HG03378 (cell line): ENCODE measurements around the gene MICAL2.

ENCODE experiments used
- ATAC-seq: cut with Tn5 transposase; IDR thresholded peaks from one replicate; pipeline ENCODE4 v1.9.1; 2021; ENCODE audit warnings: mild to moderate bottlenecking, moderate library complexity; ENCODE audit not compliant: unreplicated experiment

MICAL2 gene, protein sequence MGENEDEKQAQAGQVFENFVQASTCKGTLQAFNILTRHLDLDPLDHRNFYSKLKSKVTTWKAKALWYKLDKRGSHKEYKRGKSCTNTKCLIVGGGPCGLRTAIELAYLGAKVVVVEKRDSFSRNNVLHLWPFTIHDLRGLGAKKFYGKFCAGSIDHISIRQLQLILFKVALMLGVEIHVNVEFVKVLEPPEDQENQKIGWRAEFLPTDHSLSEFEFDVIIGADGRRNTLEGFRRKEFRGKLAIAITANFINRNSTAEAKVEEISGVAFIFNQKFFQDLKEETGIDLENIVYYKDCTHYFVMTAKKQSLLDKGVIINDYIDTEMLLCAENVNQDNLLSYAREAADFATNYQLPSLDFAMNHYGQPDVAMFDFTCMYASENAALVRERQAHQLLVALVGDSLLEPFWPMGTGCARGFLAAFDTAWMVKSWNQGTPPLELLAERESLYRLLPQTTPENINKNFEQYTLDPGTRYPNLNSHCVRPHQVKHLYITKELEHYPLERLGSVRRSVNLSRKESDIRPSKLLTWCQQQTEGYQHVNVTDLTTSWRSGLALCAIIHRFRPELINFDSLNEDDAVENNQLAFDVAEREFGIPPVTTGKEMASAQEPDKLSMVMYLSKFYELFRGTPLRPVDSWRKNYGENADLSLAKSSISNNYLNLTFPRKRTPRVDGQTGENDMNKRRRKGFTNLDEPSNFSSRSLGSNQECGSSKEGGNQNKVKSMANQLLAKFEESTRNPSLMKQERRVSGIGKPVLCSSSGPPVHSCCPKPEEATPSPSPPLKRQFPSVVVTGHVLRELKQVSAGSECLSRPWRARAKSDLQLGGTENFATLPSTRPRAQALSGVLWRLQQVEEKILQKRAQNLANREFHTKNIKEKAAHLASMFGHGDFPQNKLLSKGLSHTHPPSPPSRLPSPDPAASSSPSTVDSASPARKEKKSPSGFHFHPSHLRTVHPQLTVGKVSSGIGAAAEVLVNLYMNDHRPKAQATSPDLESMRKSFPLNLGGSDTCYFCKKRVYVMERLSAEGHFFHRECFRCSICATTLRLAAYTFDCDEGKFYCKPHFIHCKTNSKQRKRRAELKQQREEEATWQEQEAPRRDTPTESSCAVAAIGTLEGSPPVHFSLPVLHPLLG

DNA sequence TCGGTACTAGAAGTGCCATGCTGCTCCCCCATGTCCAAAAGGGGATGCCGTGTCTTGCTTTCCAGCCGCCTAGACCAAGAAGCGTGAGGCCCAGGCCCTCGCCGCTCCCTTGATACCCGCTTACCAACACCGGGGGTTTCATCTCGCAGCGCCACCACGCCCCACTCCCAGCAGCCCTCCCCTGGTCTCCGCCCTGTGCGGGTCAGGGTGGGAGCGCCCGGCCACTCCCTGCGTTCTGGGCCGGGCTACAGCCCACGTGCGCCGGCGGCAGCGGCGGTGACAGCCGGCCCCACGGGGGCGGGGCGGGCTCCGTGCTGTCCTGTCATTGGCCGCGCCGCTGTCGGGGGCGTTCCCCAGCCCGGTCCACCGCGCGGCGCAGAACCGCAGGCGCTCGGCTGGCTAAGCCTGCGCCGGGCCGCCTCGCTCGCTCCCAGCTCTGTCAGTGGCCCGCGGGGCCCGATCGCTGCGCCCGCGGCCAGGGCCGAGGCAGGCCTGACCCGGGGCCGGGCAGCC is at the start of gene MICAL2:
TSS of gene MICAL2 (plus strand) at position 390 of the 513 bp plus-strand sequence. CDS start 51,566 bp downstream, outside the sequence.
- peak; percentile 78 for ATAC-seq

GRCh38 chr11:12061851-12062560 is 48.4 kb upstream of the MICAL2 start:
- no peak for ATAC-seq

DNA sequence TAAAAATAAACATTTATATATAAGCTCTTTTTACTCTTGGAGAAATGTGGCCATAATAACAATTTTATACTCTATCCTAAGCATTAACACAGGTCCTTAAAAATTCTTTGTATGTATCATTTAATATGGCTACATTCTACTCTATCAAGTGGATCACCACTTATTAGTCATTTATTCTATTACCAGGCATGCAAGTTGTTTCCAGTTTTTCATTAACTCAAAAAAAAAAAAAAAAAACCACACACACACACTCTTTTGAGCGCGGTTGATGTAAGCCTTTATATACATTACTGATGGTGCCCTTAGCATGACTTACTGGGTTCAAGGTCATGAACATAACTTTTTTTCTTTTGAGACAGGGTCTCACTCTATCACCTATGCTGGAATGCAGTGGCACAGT is 47.1 kb upstream of the MICAL2 start:
- ATAC-seq = no peak

- no peak for ATAC-seq
These were observed 46.0 kb upstream of the MICAL2 start for GRCh38 chr11:12064136-12064953.

- ATAC-seq = no peak
These were observed 45.5 kb upstream of the MICAL2 start for GRCh38 chr11:12064954-12065280.

GRCh38 chr11:12066056-12066798 is 44.2 kb upstream of the MICAL2 start:
- no peak for ATAC-seq

- ATAC-seq = no peak
These were observed 43.4 kb upstream of the MICAL2 start for GRCh38 chr11:12066799-12067508.

DNA sequence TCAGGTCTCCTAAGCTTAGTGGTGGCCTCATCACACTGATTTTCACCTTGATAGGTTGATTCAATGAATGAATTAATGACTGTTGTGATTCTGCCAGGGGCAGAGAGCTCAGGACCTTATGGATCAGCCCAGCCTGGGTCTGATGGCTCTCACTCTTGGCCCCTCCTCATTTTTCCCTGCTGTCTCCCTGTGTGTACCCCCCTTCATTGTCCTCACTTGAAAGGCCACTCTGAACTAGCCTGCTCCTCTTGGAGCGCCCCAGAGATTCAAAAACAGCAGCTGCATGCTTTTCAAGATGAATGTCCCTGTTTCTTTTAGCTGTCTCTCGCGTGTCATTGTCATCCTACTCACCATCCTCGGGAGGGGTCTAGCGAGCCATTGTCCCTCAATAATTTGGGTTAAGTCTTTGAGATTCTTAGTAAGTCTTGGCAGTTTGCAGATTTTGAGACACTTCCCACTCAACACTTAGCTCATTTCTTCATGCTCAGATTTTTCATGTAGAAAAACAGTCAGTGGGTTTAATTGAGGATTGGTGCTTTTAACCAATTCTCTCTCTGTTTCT is 42.5 kb upstream of the MICAL2 start:
- no peak for ATAC-seq

- no peak for ATAC-seq
These were observed 41.2 kb upstream of the MICAL2 start for GRCh38 chr11:12069066-12069676.

- no peak for ATAC-seq
These were observed 39.7 kb upstream of the MICAL2 start for GRCh38 chr11:12070446-12071267.

DNA sequence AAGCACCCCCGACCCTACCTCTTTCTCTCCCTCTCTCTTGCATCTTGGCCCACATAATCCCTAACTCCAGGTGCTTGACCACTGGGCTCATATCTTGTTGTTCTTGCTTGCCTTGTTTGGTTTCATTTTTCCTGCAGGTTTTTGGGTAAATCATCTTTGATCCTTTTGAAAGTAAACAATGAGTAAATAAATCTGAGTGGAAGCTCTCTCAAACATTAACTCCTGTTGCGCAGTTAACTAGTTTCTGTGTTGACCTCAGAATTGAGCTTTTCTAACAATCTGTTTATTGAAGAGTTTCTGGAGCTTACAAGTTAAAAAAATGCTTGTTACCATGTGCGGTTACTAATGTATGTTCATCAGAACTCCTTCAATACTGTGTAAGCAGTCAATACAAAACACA is 38.8 kb upstream of the MICAL2 start:
- ATAC-seq = no peak

DNA sequence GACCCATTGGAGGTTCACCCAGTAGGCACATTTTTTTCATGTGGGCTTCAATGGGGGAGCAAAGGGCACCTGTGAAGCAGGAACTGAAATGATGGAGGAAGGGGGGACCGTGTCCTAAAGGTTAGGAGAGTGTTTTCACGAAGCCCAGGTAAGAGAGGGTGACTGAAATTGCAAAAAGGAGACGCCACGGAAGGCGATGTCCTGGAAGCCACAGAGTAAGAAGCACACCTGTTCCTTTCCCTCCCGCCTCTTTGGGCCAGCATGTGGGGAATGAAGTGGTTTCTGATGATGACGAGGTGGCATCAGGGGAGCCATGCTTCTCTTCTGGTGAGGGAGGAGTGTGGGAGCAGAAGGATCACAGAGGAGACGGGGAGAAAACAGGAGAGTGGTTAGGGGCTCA is 37.0 kb upstream of the MICAL2 start:
- ATAC-seq = no peak

DNA sequence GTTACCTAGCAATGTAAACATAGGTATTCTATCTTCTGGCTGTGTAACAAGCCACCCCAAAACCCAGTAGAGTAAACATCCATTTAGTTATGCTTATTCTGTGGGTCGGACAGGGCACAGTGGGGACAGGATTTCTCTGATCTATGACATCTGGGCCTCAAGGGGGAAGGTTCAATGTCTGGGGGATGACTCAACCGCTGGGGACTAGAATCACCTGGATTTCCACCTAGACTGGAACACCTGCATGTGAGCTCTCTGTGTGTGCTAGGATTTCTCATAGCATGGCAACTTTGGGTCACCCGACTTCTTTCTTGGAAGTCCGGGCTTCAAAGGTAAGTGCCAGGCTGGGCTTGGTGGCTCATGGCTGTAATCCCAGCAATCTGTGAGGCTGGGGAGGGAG is 36.5 kb upstream of the MICAL2 start:
- ATAC-seq = no peak

GRCh38 chr11:12074529-12075195 is 35.7 kb upstream of the MICAL2 start:
- ATAC-seq = no peak

DNA sequence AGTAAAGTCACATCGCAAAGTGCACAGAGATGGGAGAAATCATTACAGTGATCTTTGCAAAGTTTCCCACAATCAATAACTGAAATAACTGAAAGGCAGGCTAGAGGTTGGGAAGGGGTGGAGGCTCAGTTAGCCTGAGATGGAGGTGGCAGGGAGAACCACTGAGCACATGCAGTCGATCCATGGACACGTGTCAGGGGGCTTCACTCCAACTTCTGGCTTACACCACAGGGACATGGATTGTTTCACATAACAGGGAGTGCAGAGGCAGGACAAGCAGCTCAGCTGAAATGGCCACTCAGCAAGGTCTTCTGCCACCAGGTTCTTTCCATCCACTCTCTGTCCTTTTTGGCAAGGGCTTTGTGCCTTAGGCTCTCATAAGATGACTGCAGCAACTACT is 35.1 kb upstream of the MICAL2 start:
- no peak for ATAC-seq
